Hepatic stellate cell (primary cell): ENCODE measurements around the gene ENC1.
"Not testable (repeated sequence)": the region's sequence is repeated elsewhere in the genome, so short reads cannot be mapped to it uniquely, and the experiment has no call there.

Experiments used
- DNase-seq: peaks from one replicate; pipeline ENCODE4 v3.0.0; 2011; ENCODE audit warnings: low spot score

Gene ENC1, protein sequence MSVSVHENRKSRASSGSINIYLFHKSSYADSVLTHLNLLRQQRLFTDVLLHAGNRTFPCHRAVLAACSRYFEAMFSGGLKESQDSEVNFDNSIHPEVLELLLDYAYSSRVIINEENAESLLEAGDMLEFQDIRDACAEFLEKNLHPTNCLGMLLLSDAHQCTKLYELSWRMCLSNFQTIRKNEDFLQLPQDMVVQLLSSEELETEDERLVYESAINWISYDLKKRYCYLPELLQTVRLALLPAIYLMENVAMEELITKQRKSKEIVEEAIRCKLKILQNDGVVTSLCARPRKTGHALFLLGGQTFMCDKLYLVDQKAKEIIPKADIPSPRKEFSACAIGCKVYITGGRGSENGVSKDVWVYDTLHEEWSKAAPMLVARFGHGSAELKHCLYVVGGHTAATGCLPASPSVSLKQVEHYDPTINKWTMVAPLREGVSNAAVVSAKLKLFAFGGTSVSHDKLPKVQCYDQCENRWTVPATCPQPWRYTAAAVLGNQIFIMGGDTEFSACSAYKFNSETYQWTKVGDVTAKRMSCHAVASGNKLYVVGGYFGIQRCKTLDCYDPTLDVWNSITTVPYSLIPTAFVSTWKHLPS

DNA sequence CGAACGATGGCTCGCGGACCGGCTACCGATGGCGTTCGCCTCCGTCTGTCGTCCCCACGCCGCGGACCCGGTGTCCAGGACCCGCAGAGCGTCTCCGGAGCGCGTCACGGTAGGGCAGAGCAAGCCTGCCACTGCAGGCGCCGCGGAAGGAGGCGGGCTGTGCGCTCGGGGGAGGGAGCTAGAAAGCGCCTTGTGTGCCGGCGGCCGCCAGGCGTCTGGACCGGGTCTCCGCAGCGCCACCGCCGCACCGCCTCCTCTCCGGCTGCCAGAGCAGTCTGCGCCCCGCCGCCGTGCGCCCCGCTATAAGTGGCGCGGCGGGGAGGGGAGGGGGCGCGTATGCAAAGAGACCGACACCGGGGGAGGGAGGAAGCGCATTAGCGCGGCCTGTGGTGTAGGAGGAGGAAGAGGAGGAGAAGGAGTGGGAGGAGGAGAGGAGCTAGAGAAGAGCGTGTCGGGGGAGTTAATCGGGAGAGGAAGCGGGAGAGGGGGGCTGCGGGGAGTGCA lies at the start of gene ENC1:
Gene ENC1 (minus strand): TSS at position 279 of the 504 bp plus-strand sequence. CDS start 4,243 bp downstream, outside the sequence.
- peak; percentile 72 for DNase-seq

DNA sequence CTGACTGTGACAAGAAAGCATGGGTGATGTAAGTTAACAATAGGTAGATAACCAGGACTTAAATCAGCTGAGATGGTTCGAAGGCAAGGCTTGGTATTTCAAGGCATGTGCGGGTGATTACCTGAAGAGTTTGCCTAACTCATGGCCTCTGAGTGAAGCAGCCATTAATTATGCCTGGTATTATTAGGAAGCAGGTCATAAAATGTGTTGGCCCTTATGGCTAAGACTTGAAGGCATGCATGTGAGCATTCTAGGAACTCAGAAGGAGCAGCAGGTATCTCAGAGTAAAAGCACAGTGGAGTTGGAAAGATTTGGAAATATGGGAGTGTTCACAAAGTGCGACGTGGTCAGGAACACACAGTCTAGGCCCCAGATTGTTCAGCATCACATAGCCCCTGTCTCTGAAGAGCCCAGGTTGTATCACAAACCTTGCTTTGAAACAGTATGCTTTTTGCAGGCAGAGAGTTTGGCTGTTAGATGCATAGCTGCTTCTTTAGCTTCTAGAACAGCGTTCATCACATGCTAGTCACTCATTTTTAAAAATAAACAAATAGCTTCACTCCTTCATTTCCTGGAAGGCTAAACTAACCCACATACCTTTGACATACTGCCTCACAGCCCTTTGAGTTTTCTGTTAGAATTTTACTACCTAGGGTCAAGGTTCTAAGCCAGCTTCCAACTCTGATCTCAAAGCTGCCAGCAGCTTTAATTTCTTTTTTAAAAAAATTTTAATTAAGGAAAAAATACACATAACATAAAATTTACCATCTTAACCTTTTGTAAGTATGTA lies 46.6 kb upstream of the ENC1 start:
- peak; percentile 49 for DNase-seq

DNA sequence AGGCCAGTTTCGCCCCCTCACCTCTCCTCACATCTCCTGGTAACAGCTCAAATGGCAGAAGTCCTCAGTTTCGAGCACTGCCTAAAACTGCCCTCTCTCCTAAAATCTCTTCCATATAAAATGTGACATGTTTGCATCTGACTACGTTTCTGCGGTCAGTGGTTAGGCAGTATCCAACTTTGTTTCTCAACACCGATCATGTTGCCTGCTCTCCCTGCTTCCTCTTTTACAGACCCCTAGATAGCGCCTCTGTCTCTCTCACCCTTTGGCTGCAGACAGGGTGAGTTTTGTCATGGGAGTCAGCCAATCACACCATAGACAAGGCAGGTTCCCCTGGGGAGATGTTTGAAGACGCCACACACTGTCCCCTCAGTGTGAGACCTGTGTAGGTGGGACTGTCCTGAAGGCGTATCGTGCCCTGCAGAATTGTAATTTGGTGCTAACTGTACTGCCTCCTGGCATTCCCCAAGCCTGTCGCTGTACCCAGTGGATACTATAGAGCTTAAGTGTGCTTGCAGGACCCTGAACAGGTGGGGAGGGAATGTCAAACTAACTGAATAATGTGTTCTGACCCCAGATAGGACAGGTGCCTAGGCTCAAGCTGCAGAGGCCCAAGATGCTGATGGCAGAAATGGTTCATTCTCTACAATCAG lies 45.6 kb upstream of the ENC1 start:
- peak; percentile 16 for DNase-seq

DNA sequence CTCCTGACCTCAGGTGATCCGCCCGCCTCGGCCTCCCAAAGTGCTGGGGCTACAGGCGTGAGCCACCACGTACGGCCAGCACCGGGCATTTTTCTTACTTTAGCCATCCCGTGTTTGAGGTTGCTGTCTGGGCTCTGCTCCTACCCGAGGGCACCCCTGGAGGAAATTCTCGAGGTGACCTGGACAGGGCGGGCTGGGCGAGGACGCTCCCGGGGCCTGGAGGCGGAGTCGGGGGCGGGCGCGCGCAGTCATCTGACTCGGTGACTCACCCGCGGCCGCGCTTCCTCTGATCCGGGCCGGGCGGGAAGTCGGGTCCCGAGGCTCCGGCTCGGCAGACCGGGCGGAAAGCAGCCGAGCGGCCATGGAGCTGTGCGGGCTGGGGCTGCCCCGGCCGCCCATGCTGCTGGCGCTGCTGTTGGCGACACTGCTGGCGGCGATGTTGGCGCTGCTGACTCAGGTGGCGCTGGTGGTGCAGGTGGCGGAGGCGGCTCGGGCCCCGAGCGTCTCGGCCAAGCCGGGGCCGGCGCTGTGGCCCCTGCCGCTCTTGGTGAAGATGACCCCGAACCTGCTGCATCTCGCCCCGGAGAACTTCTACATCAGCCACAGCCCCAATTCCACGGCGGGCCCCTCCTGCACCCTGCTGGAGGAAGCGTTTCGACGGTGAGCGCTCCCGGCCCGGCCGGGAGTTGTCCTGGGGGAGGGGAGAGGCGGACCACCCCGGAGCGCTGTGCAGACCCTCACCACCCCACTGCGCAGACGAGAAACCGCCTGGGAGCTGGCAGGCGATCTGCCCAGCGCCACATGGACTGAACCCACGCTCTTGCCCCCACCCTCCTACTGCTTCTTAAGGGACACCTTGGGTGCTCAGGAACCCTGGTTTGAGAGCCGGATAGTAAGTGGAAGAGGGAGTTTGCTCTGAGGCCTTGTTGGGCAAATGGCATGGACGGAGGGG lies 44.6 kb upstream of the ENC1 start, which contains the start of gene HEXB:
Gene HEXB (plus strand): TSS at position 334 of the 952 bp plus-strand sequence. CDS start 28 bp downstream, at position 362.
- peak; percentile 88 for DNase-seq

DNA sequence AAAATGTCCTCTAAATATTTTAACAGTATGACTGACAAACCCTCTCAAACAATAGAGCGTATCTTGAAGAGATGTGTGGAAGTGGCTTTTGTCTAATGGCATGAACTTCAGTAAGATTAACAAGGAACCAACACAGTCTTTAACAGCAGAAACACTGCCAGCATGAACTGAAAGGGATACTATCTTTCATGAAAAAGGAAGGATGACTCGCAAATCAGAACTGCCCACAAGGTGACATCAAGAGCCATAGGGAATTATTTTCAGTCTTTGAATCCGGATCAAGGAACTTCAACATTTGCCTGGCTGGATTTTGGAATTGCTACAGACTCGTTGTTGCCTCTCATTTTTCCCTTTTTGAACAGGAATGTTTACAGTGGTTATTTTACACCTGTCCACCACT lies 39.4 kb upstream of the ENC1 start:
- DNase-seq = no peak

DNA sequence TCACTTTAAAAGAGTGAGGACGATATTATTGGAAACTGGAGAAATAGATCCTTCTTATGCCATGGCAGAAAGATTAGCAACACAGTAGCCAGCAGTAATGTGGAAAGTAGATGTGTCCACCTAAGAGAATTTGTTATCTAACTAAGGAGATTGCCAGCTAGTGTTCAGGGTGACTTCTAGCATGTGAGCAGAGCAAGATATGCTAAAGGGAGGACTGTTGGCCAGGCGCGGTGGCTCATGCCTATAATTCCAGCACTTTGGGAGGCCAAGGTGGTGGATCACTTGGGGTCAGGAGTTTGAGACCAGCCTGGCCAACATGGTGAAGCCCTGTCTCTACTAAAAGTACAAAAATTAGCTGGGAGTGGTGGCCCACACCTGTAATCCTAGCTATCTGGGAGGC lies 38.8 kb upstream of the ENC1 start:
- DNase-seq = not testable (repeated sequence)

DNA sequence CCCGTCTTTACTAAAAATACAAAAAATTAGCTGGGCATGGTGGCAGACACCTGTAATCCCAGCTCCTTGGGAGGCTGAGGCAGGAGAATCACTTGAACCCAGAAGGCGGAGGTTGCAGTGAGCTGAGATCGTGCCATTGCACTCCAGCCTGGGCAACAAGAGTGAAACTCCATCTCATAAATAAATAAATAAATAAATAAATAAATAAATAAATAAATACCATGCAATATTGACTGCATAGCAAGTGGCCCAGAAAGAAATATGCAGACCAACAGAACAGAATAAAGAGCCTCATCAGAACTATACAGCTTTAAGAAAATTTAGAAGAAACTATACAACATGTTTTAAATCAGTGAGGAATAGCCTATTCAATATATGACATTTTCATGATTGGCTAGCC lies 37.6 kb upstream of the ENC1 start:
- not testable (repeated sequence) for DNase-seq

DNA sequence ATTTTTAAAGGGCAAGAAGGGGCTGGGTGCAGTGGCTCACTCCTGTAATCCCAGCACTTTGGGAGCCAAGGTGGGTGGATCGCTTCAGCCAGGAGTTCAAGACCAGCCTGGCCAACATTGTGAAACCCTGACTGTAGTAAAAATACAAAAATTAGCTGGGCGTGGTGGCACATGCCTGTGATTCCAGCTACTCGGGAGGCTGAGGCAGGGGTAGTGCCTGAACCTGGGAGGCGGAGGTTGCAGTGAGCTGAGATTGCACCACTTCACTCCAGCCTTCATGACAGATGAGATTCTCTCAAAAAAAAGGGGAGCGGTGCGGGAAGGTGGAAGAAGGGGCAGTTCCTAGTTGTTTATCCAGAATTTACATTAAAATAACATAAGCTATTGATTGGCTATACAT lies 35.9 kb upstream of the ENC1 start:
- not testable (repeated sequence) for DNase-seq

DNA sequence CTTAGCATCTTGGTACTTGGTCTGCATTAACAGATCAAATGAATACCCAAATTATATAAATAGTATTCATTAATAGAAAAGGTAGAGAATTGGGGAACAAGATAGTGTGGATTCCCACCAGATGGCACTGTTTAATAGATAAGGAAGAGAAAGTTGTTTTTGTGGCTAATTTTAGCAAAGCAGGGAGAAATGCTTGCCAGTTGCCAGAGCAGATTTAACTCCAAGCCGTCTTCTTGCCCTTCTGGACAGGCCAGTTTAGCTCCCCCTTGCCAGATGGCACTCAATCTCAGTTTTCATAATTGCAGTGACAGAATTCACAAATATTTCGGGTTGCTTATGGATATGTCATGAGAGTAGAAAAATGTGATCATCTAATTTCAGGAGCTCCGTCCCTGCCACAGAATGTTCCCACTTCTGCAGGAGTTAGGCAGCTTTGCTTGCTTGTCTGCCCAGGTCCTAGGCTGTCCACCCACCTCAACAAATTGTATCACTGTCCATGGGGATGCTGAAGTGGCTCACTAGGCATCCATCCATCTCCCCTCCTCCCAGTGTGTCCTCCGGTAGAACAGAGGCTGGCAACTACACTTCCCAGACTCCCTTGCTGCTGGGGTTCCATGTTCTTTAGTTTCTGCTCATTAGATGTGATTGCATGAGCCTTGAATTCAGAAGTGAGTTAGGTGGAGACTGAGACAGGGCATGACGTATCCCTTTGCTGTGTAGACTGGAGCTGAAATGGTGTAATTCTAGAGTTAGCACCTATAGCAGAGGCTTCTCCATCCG lies 32.7 kb upstream of the ENC1 start:
- peak; percentile 31 for DNase-seq

DNA sequence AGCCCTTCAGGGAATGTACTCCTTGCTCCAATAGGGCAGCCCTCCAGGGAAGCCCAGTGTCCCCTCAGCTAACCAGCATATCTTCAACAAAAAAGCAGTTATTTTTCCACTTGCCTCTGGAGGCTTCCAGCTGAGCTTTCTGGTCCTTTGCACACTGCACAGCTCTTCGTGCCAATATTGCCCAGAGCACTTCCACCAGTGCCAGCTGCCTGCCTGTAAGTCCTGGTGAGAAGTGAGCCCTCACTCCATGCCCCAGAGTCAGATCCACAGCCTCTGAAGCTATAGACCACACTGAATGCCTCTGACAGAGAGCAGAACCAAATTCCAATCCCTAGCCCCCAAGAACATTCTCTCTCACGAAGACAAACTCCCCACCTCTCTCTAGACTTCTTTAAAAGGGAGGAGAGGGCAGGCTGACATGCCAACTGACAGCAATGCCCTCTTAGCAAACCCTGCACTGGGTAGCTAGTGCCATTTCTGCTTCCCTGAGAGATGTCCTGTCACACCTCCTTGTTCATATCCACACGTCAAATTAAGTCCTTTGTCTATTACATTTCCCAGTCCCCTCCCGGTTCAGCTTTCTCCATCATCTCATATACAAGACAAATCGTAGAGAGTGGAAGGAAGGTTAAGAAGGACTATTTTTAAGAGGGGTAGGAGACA lies 31.8 kb upstream of the ENC1 start:
- DNase-seq = no peak

DNA sequence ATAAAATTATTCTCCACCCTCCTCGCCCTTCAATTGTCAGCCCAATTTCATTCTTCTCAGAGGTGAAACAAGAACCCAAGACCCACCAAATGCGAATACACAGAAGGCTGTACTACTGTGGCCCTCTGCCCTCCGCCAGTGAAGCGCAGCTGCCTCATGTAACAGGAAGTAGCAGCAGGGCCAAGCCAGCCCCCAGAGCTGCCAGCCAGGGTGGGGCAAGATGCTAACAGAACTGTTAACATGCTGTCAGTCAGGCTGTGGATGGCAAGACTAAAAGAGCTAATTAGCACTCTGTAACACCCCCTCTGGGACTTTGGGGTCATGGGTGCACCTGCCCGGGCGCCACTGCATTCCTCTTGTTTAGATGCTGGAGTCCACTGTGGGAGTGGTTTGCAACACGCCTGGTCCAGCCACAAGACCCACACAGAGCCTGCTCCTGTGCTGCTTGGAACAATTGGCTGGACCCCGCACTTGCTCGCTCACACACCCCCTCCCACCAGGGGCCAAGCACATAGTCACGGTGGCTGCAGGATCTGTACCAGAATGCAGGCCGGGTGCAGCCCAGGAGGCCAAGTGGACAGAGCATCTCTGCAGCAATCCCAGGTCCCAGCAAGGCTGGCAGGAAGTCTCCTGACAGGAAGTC lies 30.0 kb upstream of the ENC1 start:
- DNase-seq = no peak

DNA sequence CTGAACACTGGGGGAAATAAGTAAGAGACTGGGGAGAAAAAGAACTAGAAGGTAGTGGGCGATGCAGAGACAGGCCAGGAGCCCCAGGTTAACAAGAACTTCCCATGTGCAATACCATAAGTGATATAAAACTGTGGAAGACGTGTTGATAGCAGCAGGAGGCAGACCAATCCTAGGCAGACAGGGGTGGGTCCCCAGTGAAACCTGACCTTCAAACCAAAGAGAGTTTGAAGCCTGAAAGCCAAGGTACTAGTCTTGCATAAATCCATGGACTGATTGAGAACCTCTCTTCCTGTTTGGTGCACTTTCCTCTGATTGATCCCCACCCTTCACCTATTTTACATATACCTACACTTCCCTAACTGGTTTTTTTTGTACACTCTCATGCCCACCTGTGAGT lies 29.3 kb upstream of the ENC1 start:
- no peak for DNase-seq

DNA sequence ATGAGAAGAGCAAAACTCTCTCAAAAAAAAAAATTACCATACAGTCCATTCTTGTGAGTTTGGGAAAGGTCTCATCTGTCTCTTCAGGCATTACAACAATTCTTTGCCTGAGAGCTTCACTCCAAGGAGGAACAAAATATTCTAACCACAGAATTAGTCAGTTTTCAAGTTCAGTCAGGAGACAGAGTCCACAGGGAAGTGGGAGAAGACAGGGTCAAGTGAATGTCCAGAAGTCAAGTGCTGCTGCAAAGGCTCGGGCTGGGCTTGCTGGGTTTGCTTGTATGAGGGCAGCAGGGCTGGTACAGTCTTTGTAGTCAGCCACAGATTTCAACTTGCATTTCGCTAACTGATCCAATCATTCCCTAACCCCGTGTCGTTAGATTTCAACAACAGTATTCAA lies 26.9 kb upstream of the ENC1 start:
- DNase-seq = peak; percentile 47

DNA sequence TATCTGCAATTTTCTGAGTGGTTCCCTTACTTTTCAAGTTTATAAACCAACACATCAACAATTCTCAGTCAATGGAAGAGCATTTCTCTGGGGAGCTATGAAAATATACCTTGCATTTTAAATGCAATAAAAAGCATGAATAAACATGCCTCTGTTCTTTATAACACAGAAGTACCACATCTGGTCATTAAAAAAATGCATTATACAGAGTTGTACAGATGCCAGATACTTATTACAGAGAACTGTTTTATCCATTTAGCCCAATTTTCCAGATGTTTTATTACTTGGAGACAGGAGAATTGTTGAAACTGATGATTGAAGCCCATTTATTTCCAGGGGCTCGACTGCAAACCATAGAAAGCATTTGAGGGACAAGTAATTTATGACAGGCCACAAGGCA lies 25.3 kb upstream of the ENC1 start:
- DNase-seq = no peak

DNA sequence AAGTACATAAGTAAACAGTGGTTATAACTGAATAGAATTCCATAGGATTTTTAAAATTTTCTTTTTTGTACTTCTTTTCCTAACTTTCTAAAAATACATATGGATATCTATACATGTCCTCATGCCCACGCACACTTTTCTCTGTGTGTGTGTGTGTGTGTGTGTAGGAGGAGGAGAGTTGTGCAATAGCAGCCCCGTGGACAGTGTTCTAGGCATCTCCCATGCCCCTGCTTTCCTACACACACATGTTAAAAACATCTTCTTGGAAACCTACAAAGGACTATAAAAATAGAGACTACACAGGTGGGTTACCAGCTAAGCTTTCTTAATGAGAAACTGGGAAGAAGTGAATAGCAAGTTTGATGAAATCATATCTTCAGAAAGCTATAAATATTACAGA lies 24.7 kb upstream of the ENC1 start:
- no peak for DNase-seq

DNA sequence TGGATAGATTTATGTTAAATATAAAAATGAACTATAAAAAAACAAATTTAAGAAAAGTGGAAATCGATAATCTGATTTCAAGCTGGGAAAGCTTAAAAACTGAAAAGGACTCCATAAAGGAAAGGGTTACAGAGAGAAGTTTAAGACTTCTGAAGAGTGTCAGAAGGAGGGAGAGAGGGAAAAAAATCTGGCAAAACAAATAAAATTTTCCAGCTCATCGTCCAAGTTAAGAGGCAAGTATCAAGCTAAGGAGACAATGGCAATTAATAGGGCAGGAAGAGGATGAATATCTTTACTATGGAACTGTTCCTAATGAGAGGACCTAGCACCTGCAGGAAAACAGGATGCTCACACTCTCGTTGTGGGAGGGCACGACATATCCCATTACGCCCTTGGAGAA lies 24.0 kb upstream of the ENC1 start:
- no peak for DNase-seq

DNA sequence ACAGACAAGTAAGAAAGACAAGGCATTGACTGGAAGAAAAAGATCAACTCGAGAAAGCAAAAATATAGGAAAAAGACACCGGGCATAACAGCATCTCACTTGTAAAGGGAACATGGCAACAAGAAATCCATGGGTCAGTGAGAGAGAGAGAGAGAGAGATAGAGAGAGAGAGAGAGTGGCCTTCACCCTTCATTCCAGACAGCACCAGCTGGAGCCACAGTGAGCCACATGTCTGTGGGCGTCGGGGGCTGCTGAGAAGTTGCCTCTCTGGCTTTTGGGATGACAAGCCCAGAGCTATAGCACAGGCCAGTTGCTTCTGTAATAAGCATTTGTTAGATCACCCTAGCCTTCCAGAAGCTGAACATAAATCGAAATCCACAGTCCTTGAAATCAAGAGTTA lies 20.3 kb upstream of the ENC1 start:
- no peak for DNase-seq

DNA sequence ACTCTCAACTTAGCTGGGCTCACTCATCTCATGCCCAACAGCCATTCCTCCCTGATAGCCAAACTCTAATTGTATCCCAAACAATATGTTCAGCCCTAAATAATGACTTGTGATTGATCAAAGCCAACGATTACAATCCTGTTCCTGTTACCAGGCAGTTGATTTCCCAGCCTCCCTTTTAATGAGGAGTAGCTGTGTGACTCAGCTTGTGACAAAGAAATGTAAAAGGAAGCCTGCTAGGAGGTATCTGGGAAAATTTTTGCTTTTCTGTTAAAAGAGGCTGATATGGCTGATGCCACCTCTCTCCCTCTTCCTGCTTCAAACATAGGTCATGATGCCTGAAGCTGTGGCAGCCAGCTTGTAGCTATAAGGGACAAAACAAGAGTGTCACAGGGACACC lies 19.6 kb upstream of the ENC1 start:
- DNase-seq = no peak

DNA sequence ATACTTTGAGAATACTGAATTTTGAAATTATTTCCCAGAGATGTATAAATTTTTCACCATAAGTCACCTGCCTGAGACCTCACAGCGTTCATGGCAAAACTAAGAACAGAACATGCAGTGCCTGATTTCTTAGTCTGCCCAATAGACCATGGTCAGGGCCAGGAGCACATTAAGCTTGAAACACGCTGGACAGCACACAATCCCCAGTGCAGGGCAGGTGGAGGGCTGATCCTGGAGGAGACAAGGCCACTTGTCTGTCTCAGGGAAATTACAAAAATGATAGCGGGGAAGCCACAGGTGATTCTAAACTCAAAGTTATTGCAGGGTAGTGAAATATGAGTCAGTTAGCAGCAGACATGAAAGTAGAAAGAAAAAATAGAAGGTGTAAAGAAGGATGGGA lies 18.6 kb upstream of the ENC1 start:
- DNase-seq = no peak
